Measurements from ENCODE around the gene ZNF827. TPM values are rescaled to one million over a fixed set of nuclear protein-coding genes. Genes with fewer than 3 reads are reported as not detected.

ZNF827 gene
- total and polyA plus RNA-seq, 2 donors: 10.2 to 12.1 TPM

DNA sequence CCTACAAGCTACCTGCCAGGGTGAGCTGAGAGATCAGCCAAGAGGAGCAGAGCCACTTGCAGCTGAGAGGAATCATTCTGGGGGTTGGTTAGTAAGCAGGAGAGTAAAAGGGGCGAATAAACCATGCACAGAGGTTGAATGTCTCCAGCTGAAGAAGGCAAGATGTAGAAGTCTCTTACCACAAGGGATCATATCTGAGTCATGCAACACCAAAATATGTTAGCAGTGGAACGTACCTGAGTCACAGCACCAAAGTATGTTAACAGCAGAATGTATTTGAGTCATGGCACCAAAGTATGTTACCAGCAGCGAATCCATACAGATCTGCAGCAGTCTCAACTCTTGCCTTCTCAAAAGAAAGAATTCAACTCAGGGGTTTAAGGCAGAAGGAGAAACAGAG, 228.8 kb downstream of the ZNF827 start:
- 96% methylated on average over 3 of the region's 3 CpGs for WGBS
- H3K27ac ChIP-seq (ENCODE audit: low read depth in 1 of 2, low read length in 1 of 2): no peak overlapping the region
- H3K27me3 ChIP-seq (ENCODE audit: control insufficient read depth in 2 of 2, insufficient read depth in 1 of 2, low read length in 1 of 2): no peaks in the 10 kb centered on the region

DNA sequence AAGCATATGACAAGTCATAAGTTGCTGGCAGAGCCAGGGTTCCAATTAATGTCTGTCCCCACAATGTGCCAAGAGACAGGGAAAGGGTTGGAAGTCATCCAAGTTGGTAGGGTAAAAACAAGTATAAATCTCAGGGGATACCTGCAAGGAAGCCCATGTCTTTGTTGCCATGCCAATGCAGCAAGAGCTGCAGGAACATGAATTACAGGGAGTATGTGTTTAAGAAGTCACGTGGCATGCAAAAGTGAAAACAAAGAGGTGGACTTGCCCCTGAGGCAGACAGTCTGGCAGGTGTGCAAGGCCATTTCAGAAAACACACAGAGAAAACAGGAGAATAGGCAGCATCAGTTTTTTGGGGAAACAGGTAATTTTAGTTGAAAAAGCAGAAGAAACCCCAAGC, 229.3 kb downstream of the ZNF827 start:
- Histone ChIP-seq H3K27ac (ENCODE audit: low read depth in 1 of 2, low read length in 1 of 2) (no peak overlapping the region), H3K4me3 (ENCODE audit: low read length in 2 of 2) (no peak overlapping the region), H3K27me3 (ENCODE audit: control insufficient read depth in 2 of 2, insufficient read depth in 1 of 2, low read length in 1 of 2) (no peaks in the 10 kb centered on the region), H3K9me3 (ENCODE audit: control insufficient read depth in 2 of 2, insufficient read depth in 1 of 2, low read length in 1 of 2) (peaks cover 0 to 3% of the 10 kb centered on the region in 2 donors), H3K36me3 (ENCODE audit: control insufficient read depth in 2 of 2, insufficient read depth in 2 of 2, low read length in 1 of 2) (no peaks in the 10 kb centered on the region), H3K4me1 (ENCODE audit: control insufficient read depth in 2 of 2, insufficient read depth in 2 of 2, low read length in 2 of 2) (no peaks in the 10 kb centered on the region)
- DNase-seq (ENCODE audit: low read depth in 6 of 9, low spot score in 9 of 9): no peak
- WGBS: 83% methylated on average over 1 of the region's 1 CpG

More for the DNA sequence above, 228.8 kb downstream of the ZNF827 start:
- H3K4me1 ChIP-seq (ENCODE audit: control insufficient read depth in 2 of 2, insufficient read depth in 2 of 2, low read length in 2 of 2): no peaks in the 10 kb centered on the region
- peaks cover 0 to 3% of the 10 kb centered on the region in 2 donors for H3K9me3 ChIP-seq (ENCODE audit: control insufficient read depth in 2 of 2, insufficient read depth in 1 of 2, low read length in 1 of 2)
- no peaks in the 10 kb centered on the region for H3K36me3 ChIP-seq (ENCODE audit: control insufficient read depth in 2 of 2, insufficient read depth in 2 of 2, low read length in 1 of 2)
- H3K4me3 ChIP-seq (ENCODE audit: low read length in 2 of 2): no peak overlapping the region
- no peak for DNase-seq (ENCODE audit: low read depth in 6 of 9, low spot score in 9 of 9)

Other genes with a start within 250 kb of the ZNF827 start
- 87.8 TPM for gene LSM6, start 236.9 kb upstream of the ZNF827 start, total RNA-seq
- gene LSM6, start 236.9 kb upstream of the ZNF827 start, polyA plus RNA-seq: 74.8 TPM